GM12878 (cell line): Measurements from ENCODE around the gene RUSC1. TPM values are rescaled to one million over a fixed set of nuclear protein-coding genes. Genes with fewer than 3 reads are reported as not detected.

ENCODE experiments used
- ATAC-seq: fragments of 200-7000 bp; cut with Tn5 transposase; 3 replicates; pipeline ENCODE4 v1.9.1; 2020; ENCODE audit warnings: mild to moderate bottlenecking, moderate library complexity
- Bru-seq: library from RNA; stranded (reverse); fragments of 400-500 nt; gene quantifications from one replicate; lab custom pipeline; 2021; lab: Mats Ljungman, UMichigan
- BruChase-seq, 2 experiments: library from RNA; stranded (reverse); fragments of 400-500 nt; gene quantifications; one replicate each; lab custom pipeline; 2021; lab: Mats Ljungman, UMichigan
- BruUV-seq: library from RNA; stranded (reverse); fragments of 400-500 nt; replicated peaks from 2 replicates; lab custom pipeline; 2021; lab: Mats Ljungman, UMichigan
- CTCF ChIA-PET: fragments of 300-600 bp; sonication (Branson Sonifier 250); formaldehyde crosslinking; extraction: SDS; loops from one replicate; lab custom pipeline; 2021; ENCODE audit warnings: inconsistent platforms; lab: Yijun Ruan, JAX
- POLR2A ChIA-PET: fragments of 350-600 bp; formaldehyde crosslinking; extraction: SDS; loops from one replicate; lab custom pipeline; 2021; ENCODE audit warnings: inconsistent platforms; lab: Charles Lee
- RAD21 ChIA-PET: fragments of 300-600 bp; sonication (Branson Sonifier 250); formaldehyde crosslinking; loops from one replicate; lab custom pipeline; 2023; ENCODE audit warnings: antibody characterized with exemption; ENCODE audit not compliant: unreplicated experiment; lab: Charles Lee
- SMC1A ChIA-PET: fragments of 300-600 bp; sonication (Branson Sonifier 250); formaldehyde crosslinking; loops from one replicate; lab custom pipeline; 2023; ENCODE audit not compliant: unreplicated experiment, uncharacterized antibody; lab: Charles Lee
- DNase-seq: peaks from one replicate; pipeline ENCODE4 v3.0.0-alpha.2; 2011; ENCODE audit warnings: low read depth, low spot score
- FAIRE-seq: peaks from 3 replicates; lab custom pipeline; 2011; peaks lifted over from hg19 to GRCh38; lab: Jason Lieb, UNC
- H2AFZ ChIP-seq: 2 replicates; pipeline ENCODE4 v1.6.0; 2011; ENCODE audit warnings: low read depth, low read length, control low read depth; ENCODE audit not compliant: control insufficient read depth
- H3K27ac ChIP-seq: 2 replicates; pipeline ENCODE4 v1.5.1; 2011; ENCODE audit warnings: control low read depth; ENCODE audit not compliant: control insufficient read depth, insufficient read depth
- H3K27me3 ChIP-seq, 2 experiments: replicated peaks in 1 of 2; 2 replicates each; pipeline versions ENCODE4 v1.6.0 to v1.6.1; 2011; ENCODE audit warnings: low read length in 1 of 2; ENCODE audit not compliant: control insufficient read depth in 2 of 2, insufficient read depth in 2 of 2
- H3K36me3 ChIP-seq, 2 experiments: 2 replicates each; pipeline ENCODE4 v1.5.1; 2011; ENCODE audit warnings: low read length in 1 of 2; ENCODE audit not compliant: control insufficient read depth in 2 of 2, insufficient read depth in 2 of 2
- H3K4me1 ChIP-seq: 2 replicates; pipeline ENCODE4 v1.6.1; 2011; ENCODE audit warnings: mild to moderate bottlenecking, low read length, moderate library complexity, mixed read lengths; ENCODE audit not compliant: control insufficient read depth, insufficient read depth
- H3K4me2 ChIP-seq: 2 replicates; pipeline ENCODE4 v1.6.0; 2011; ENCODE audit warnings: control low read depth; ENCODE audit not compliant: control insufficient read depth, insufficient read depth
- H3K4me3 ChIP-seq: fragments of 200-600 bp; sonication (generic); 2 replicates; pipeline ENCODE4 v1.5.1; 2016
- H3K79me2 ChIP-seq: 2 replicates; pipeline ENCODE4 v1.6.0; 2011; ENCODE audit warnings: low read length; ENCODE audit not compliant: control insufficient read depth, insufficient read depth
- H3K9ac ChIP-seq: 2 replicates; pipeline ENCODE4 v1.8.0; 2011; ENCODE audit warnings: low read length, control low read depth, mixed read lengths; ENCODE audit not compliant: control insufficient read depth, insufficient read depth
- H3K9me3 ChIP-seq: replicated peaks from 3 replicates; pipeline ENCODE4 v1.5.1; 2011; ENCODE audit warnings: mild to moderate bottlenecking, low read length; ENCODE audit not compliant: control insufficient read depth, insufficient read depth
- H4K20me1 ChIP-seq: 2 replicates; pipeline ENCODE4 v1.6.0; 2011; ENCODE audit not compliant: control insufficient read depth, insufficient read depth
- BACH1 ChIP-seq: fragments of 450-650 bp; IDR thresholded peaks from 2 replicates; pipeline ENCODE4 v1.6.1; 2017; ENCODE audit warnings: mild to moderate bottlenecking, borderline replicate concordance
- BCL3 ChIP-seq: IDR thresholded peaks from 2 replicates; pipeline ENCODE4 v1.6.1; 2011; ENCODE audit warnings: borderline replicate concordance, low read depth, mild to moderate bottlenecking, moderate library complexity, low read length; ENCODE audit not compliant: insufficient read depth, poor library complexity, severe bottlenecking
- EGR1 ChIP-seq, 2 experiments: IDR thresholded peaks; 1 replicate in 1 of 2; 2 replicates in 1 of 2; pipeline ENCODE4 v1.6.1; 2011 to 2012; ENCODE audit warnings: low read depth in 2 of 2, low read length in 2 of 2, borderline replicate concordance in 1 of 2, mild to moderate bottlenecking in 1 of 2, moderate library complexity in 1 of 2
- MTA3 ChIP-seq: IDR thresholded peaks from 2 replicates; pipeline ENCODE4 v1.6.1; 2012; ENCODE audit warnings: low read length, inconsistent platforms, borderline replicate concordance
- NRF1 ChIP-seq: conservative IDR thresholded peaks from 2 replicates; pipeline ENCODE4 v1.6.1; 2011; ENCODE audit warnings: mild to moderate bottlenecking, low read depth, low read length, improper control_type of control experiment
- POLR2A ChIP-seq: IDR thresholded peaks from 2 replicates; pipeline ENCODE4 v1.6.1; 2011; ENCODE audit warnings: low read depth, mild to moderate bottlenecking, low read length
- POLR2AphosphoS2 ChIP-seq: IDR thresholded peaks from 2 replicates; pipeline ENCODE4 v1.6.1; 2011; ENCODE audit warnings: low read depth, mild to moderate bottlenecking, low read length, improper control_type of control experiment, moderate library complexity
- POLR2AphosphoS5 ChIP-seq: IDR thresholded peaks from 2 replicates; pipeline ENCODE4 v1.6.1; 2011; ENCODE audit warnings: mild to moderate bottlenecking, low read length, inconsistent platforms
- POU2F2 ChIP-seq: IDR thresholded peaks from 3 replicates; pipeline ENCODE4 v1.6.1; 2011; ENCODE audit warnings: low read depth, mild to moderate bottlenecking, low read length, borderline replicate concordance
- RELB ChIP-seq: fragments of 450-650 bp; IDR thresholded peaks from 2 replicates; pipeline ENCODE4 v1.6.1; 2017; ENCODE audit warnings: low read depth, mild to moderate bottlenecking, moderate library complexity
- ZSCAN29 ChIP-seq: fragments of 450-650 bp; IDR thresholded peaks from 2 replicates; pipeline ENCODE4 v1.6.1; 2017; ENCODE audit warnings: mild to moderate bottlenecking, moderate library complexity
- WGBS: methylation state at CpG from one replicate; pipeline ENCODE4 v1.1.6; 2016; ENCODE audit warnings: low lambda C conversion rate; ENCODE audit not compliant: insufficient replicate concordance, insufficient coverage; ENCODE audit errors: missing lambda C conversion rate; 5-methylcytosine and 5-hydroxymethylcytosine counted together
- in situ Hi-C: fragments of 300-500 bp; cut with MboI; formaldehyde crosslinking; loops from 9 replicates; pipeline ENCODE4 v1.14.3; 2018; ENCODE audit warnings: mixed read lengths
- intact Hi-C: fragments of 100-400 bp; cut with micrococcal nuclease; formaldehyde crosslinking; loops from one replicate; pipeline ENCODE4 v1.14.2; 2022; ENCODE audit not compliant: unreplicated experiment
- long read RNA-seq, 2 experiments: library from polyadenylated mRNA; unstranded; transcript quantifications; one replicate each; pipeline ENCODE4 v2.0.0, GENCODE V29; 2019 to 2020
- polyA minus RNA-seq, 3 experiments: library from RNA; depleted of rRNA, polyadenylated mRNA; stranded (reverse); fragments of >200 nt; gene quantifications; 2 replicates each; pipeline ENCODE4 v1.2.3, GENCODE V29; 2011
- polyA plus RNA-seq, 11 experiments: library from polyadenylated mRNA; depleted of rRNA in 4 of 11; unstranded in 6 of 11; stranded (reverse) in 5 of 11; fragments of >200 nt; fragmentation: Nextera tagmentation in 4 of 11; fragmentation: Illumina TruSeq in 1 of 11; extraction: Ambion mirVana in 4 of 11; extraction: Trizol in 1 of 11; gene quantifications; 1 replicate in 1 of 11; 2 replicates in 10 of 11; pipeline versions ENCODE4 v1.2.1 to v1.2.3, GENCODE V29; 2011 to 2016; ENCODE audit warnings: inconsistent platforms in 2 of 11, missing spikeins in 2 of 11, low read depth in 1 of 11
- total RNA-seq, 4 experiments: library from RNA; depleted of rRNA in 3 of 4; stranded (reverse); fragments of >200 nt in 3 of 4; fragmentation: Illumina TruSeq in 1 of 4; extraction: Trizol in 1 of 4; gene quantifications; 2 replicates each; pipeline versions ENCODE4 v1.2.1 to v1.2.3, GENCODE V29; 2013 to 2021

Gene RUSC1
- total RNA-seq (2013; cell fraction: nucleolus; rRNA removed), result 7.6 and 10.6 TPM in 2 replicates
- total RNA-seq (2014; rRNA removed), result 10.6 and 11.1 TPM in 2 replicates
- total RNA-seq (2014; rRNA removed; fragmentation: Illumina TruSeq; extraction: Trizol), result 4.7 and 5.1 TPM in 2 replicates
- 17.7 and 19.9 TPM in 2 replicates for total RNA-seq (2021)
- 7.7 TPM for polyA plus RNA-seq (2011; ENCODE audit: low read depth)
- 9.2 and 13.9 TPM in 2 replicates for polyA plus RNA-seq (2011; rRNA removed)
- polyA plus RNA-seq (2011; cell fraction: cytosol; rRNA removed), result 16.9 and 27.2 TPM in 2 replicates
- polyA plus RNA-seq (2011; cell fraction: nucleus; rRNA removed), result 52.8 and 62.4 TPM in 2 replicates
- 9.1 and 11.1 TPM in 2 replicates for polyA plus RNA-seq (2012)
- polyA plus RNA-seq (2014; fragmentation: Illumina TruSeq; extraction: Trizol), result 7.6 and 10.0 TPM in 2 replicates
- polyA plus RNA-seq (2014; fragmentation: Nextera tagmentation; extraction: Ambion mirVana), result 1 to 10 TPM; 1.1 to 5.4 TPM
- 23.0 and 23.7 TPM in 2 replicates for polyA plus RNA-seq (2014; rRNA removed)
- polyA plus RNA-seq (2016; fragmentation: Nextera tagmentation; extraction: Ambion mirVana), result 10 to 100 TPM; 13.6 to 18.5 TPM
- polyA minus RNA-seq (2011; rRNA and poly(A)+ RNA removed), result 6.7 and 11.6 TPM in 2 replicates
- polyA minus RNA-seq (2011; cell fraction: cytosol; rRNA and poly(A)+ RNA removed), result 5.8 and 6.3 TPM in 2 replicates
- 10.4 and 19.3 TPM in 2 replicates for polyA minus RNA-seq (2011; cell fraction: nucleus; rRNA and poly(A)+ RNA removed)
- percentile 52 among the genes with signal in this experiment for Bru-seq, nascent RNA
- BruChase-seq, experiment 1, labeled RNA remaining after a 6-hour chase, result percentile 62 among the genes with signal in this experiment
- BruChase-seq, experiment 2, labeled RNA remaining after a 2-hour chase, result percentile 58 among the genes with signal in this experiment
- long read RNA-seq, experiment 1, partial matches to known transcripts, result 3 of 19 reads
- long read RNA-seq, experiment 1, other reads (novel, unspliced or antisense), result 5 of 19 reads
- long read RNA-seq, experiment 2, partial matches to known transcripts, result 3 of 7 reads
- long read RNA-seq, experiment 2, other reads (novel, unspliced or antisense), result 4 of 7 reads

DNA sequence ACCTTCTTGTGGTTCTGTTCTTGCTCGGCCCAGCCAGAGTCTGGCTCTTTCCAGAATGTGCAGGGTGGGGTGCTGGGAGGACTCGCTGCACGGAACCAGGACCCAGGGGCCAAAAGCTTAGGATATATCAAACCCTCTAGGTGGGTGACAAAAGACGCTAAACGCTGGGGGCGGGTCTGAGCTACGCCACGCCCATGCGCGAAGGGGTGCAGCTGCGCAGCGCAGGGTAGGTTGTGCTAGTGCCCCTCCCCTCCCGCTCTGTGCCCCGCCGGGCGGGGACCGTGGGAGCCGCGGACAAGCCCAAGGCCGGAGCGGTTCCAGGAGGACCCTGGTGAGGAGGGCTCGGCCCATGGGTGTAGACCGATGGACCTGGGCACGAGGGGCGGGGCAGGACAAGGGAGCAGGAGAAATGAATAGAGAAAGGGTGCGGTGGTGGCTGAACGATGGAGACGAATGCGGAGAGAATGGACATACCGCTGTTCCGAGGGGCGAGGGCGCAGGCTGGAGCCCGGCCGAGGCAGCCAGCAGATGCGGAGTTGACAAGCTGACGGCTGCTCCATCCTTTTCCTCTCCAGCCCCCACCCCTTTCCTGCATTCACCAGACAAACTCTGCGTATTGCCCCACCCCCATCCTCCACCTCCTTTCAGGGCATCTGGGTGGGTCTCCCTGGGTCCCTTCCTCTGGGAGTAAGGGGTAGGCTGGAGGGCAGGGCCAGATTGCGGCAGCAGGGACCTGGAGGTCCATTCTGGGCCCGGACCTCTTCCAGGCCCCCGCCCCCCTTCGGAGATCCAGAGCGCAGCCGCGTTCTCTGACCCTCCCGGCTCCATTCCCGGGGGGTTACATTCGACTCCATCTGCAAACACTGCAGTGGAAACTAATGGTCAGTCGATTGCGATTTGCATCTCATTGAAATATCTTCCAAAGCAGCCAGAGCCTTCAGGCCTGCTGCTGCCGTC lies at the start of gene RUSC1:
RUSC1 (plus strand) TSS at position 234 of the 957 bp plus-strand sequence. CDS start 880 bp downstream, outside the sequence.
- no peak within 1 kb of the TSS for H3K27ac ChIP-seq
- no peaks in the 10 kb centered on the region; the same call in none of the 2 replicates for H3K79me2 ChIP-seq
- no TSS peak for BruUV-seq
- POLR2A ChIA-PET, result interaction anchor here (0.6 to 4.3 kb wide), 4 partner anchors 11 to 182 kb away, joined by 3 to 23 read pairs (median 3); partner anchors contain the start of gene FDPS
- H3K9me3 ChIP-seq, result no peaks in the 10 kb centered on the region
- H3K4me3 ChIP-seq, result peak within 1 kb of the TSS; percentile 45; the same call in 1 of the 2 replicates
- CTCF ChIA-PET, result interaction anchor here (1.3 to 9.6 kb wide), 12 partner anchors 9 to 271 kb away, joined by 3 to 225 read pairs (median 12); partner anchors contain the start of genes CLK2, ENTREP3, FDPS and KRTCAP2
- intact Hi-C loops, result loop anchor here (5.0 kb wide), 1 partner anchor 271 kb away; no protein-coding TSS in a partner anchor
- RAD21 ChIA-PET, result interaction anchor here (1.0 to 5.4 kb wide), 4 partner anchors 13 to 70 kb away, joined by 3 to 81 read pairs (median 3); partner anchors contain the start of gene FDPS
- no peaks in the 10 kb centered on the region for H4K20me1 ChIP-seq
- DNase-seq (no peak), FAIRE-seq (no peak), ATAC-seq (peak; percentile 4; the same call in 1 of the 3 replicates)
- SMC1A ChIA-PET, result interaction anchor here (0.6 to 6.8 kb wide), 5 partner anchors 9 to 75 kb away, joined by 3 to 57 read pairs (median 9); partner anchors contain the start of gene FDPS
- in situ Hi-C loops, result no loop called here
- 56% methylated on average over 48 of the region's 51 CpGs for WGBS
- no peaks in the 10 kb centered on the region for H3K27me3 ChIP-seq
- H2AFZ ChIP-seq, result no peak within 1 kb of the TSS
- peaks cover 7 to 20% of the 10 kb centered on the region in 2 experiments for H3K36me3 ChIP-seq
- H3K9ac ChIP-seq, result no peak within 1 kb of the TSS
- peak within 1 kb of the TSS; percentile 19 for H3K4me2 ChIP-seq
- TF ChIP-seq NRF1 (peak; percentile 49), POU2F2 (0 out of 3 replicates have a peak, but pooled peaks have one; percentile 35), POLR2AphosphoS2 (peak; percentile 72; the same call in 1 of the 2 replicates), EGR1 (IDR thresholded peaks at IDR 0.05; ENCODE audit: borderline replicate concordance in 1 of 2, low read depth in 2 of 2, low read length in 2 of 2) (0 out of 3 replicates have a peak, but pooled peaks of 1 of the 2 experiments have one; percentile 10), MTA3 (peak; percentile 69; the same call in 1 of the 2 replicates), POLR2A (peak; percentile 74), BACH1 (peak; percentile 35; the same call in 1 of the 2 replicates), BCL3 (peak; percentile 78), ZSCAN29 (no peak), RELB (no peak), POLR2AphosphoS5 (no peak)
- peaks cover 7% of the 10 kb centered on the region for H3K4me1 ChIP-seq
